Measurements from ENCODE around the gene SMIM13. TPM values are rescaled to one million over a fixed set of nuclear protein-coding genes. Genes with fewer than 3 reads are reported as not detected.

SMIM13 gene
- total and polyA plus RNA-seq, 2 experiments from 2014 or later = 8.9 to 9.6 TPM

GRCh38 chr6:11162262-11162661, 68.6 kb downstream of the SMIM13 start:
- no peaks in the 10 kb centered on the region for H3K4me1 ChIP-seq (ENCODE audit: low read depth)
- DNase-seq (ENCODE audit: low read depth in 1 of 2, low spot score in 1 of 2) = no peak
- TF ChIP-seq, protein P1, sequence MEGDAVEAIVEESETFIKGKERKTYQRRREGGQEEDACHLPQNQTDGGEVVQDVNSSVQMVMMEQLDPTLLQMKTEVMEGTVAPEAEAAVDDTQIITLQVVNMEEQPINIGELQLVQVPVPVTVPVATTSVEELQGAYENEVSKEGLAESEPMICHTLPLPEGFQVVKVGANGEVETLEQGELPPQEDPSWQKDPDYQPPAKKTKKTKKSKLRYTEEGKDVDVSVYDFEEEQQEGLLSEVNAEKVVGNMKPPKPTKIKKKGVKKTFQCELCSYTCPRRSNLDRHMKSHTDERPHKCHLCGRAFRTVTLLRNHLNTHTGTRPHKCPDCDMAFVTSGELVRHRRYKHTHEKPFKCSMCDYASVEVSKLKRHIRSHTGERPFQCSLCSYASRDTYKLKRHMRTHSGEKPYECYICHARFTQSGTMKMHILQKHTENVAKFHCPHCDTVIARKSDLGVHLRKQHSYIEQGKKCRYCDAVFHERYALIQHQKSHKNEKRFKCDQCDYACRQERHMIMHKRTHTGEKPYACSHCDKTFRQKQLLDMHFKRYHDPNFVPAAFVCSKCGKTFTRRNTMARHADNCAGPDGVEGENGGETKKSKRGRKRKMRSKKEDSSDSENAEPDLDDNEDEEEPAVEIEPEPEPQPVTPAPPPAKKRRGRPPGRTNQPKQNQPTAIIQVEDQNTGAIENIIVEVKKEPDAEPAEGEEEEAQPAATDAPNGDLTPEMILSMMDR (IDR thresholded peaks at IDR 0.05; ENCODE audit: low read depth, low read length) = no peak
- H3K27me3 ChIP-seq = no peaks in the 10 kb centered on the region
- no peak overlapping the region for H3K4me3 ChIP-seq
- H3K9me3 ChIP-seq (ENCODE audit: low read depth) = no peaks in the 10 kb centered on the region
- no peaks in the 10 kb centered on the region for H3K36me3 ChIP-seq
- H3K27ac ChIP-seq = no peak overlapping the region

- TF ChIP-seq, protein P1 (IDR thresholded peaks at IDR 0.05; ENCODE audit: low read depth, low read length) = no peak
- no peaks in the 10 kb centered on the region for H3K36me3 ChIP-seq
- no peaks in the 10 kb centered on the region for H3K27me3 ChIP-seq
- no peak overlapping the region for H3K4me3 ChIP-seq
- H3K4me1 ChIP-seq (ENCODE audit: low read depth) = no peaks in the 10 kb centered on the region
- no peak overlapping the region for H3K27ac ChIP-seq
- DNase-seq (ENCODE audit: low read depth in 1 of 2, low spot score in 1 of 2) = no peak
- H3K9me3 ChIP-seq (ENCODE audit: low read depth) = no peaks in the 10 kb centered on the region
These were observed 70.3 kb downstream of the SMIM13 start for GRCh38 chr6:11163932-11164331.

- TF ChIP-seq, protein P1 (IDR thresholded peaks at IDR 0.05; ENCODE audit: low read depth, low read length) = no peak
- no peak for DNase-seq (ENCODE audit: low read depth in 1 of 2, low spot score in 1 of 2)
- H3K9me3 ChIP-seq (ENCODE audit: low read depth) = no peaks in the 10 kb centered on the region
These were observed 71.3 kb downstream of the SMIM13 start for GRCh38 chr6:11164717-11165646.

GRCh38 chr6:11166948-11167347, 73.3 kb downstream of the SMIM13 start:
- Histone ChIP-seq H3K27me3 (no peaks in the 10 kb centered on the region), H3K4me1 (ENCODE audit: low read depth) (no peaks in the 10 kb centered on the region), H3K27ac (no peak overlapping the region), H3K4me3 (no peak overlapping the region), H3K36me3 (no peaks in the 10 kb centered on the region), H3K9me3 (ENCODE audit: low read depth) (no peaks in the 10 kb centered on the region)
- TF ChIP-seq, protein P1 (IDR thresholded peaks at IDR 0.05; ENCODE audit: low read depth, low read length) = no peak
- no peak for DNase-seq (ENCODE audit: low read depth in 1 of 2, low spot score in 1 of 2)

More at GRCh38 chr6:11164717-11165646, 71.3 kb downstream of the SMIM13 start:
- no peaks in the 10 kb centered on the region for H3K36me3 ChIP-seq
- no peak overlapping the region for H3K4me3 ChIP-seq
- H3K27ac ChIP-seq = no peak overlapping the region
- no peaks in the 10 kb centered on the region for H3K27me3 ChIP-seq
- H3K4me1 ChIP-seq (ENCODE audit: low read depth) = no peaks in the 10 kb centered on the region

DNA sequence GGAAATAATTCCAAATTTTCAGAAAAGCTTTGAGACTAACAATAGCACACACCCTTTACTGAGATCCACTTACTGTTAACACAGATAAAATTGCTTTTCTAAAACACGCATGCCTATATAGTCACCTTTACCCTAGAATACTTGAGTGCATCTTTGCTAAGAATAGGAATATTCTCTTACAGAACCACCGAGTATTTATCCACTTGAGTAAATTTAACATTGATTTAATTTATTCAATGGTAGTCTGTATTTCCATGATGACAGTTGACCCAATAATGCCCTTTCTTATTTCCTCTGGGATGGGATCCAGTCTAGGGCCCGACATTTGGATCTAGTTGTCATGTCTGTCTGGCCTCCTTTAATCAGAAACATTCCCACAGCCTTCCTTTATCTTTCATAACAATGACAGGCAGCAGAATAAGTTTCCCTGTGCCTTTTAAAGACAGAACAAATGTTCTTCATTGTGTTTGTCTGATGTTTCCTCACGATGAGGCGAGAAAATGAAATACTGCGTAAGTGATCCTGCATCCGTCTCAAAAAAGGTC, 74.5 kb downstream of the SMIM13 start:
- Histone ChIP-seq H3K9me3 (ENCODE audit: low read depth) (no peaks in the 10 kb centered on the region), H3K27me3 (no peaks in the 10 kb centered on the region), H3K27ac (no peak overlapping the region), H3K4me1 (ENCODE audit: low read depth) (peaks cover 1% of the 10 kb centered on the region), H3K4me3 (no peak overlapping the region), H3K36me3 (no peaks in the 10 kb centered on the region)
- TF ChIP-seq, protein P1 (IDR thresholded peaks at IDR 0.05; ENCODE audit: low read depth, low read length) = no peak
- DNase-seq (ENCODE audit: low read depth in 1 of 2, low spot score in 1 of 2) = no peak
